BLaER1 treated with 17β-estradiol and CSF1 and Interleukin-3, amounts not matched to agents 10 nM and 100 nM (cell line): Measurements from ENCODE around the gene ALK.
A peak's percentile ranks its signal among the peaks of the same experiment; 100 is the strongest.

Experiments
- H3K27ac ChIP-seq, 11 experiments: shearing (Covaris generic); formaldehyde crosslinking; 2 replicates each; pipeline ENCODE4 v1.8.1; 2022
- H3K27me3 ChIP-seq, 11 experiments: shearing (Covaris generic); formaldehyde crosslinking; 2 replicates each; pipeline ENCODE4 v1.8.1; 2022
- H3K36me3 ChIP-seq, 11 experiments: shearing (Covaris generic); formaldehyde crosslinking; 2 replicates each; pipeline ENCODE4 v1.8.1; 2022
- H3K4me1 ChIP-seq, 10 experiments: shearing (Covaris generic); formaldehyde crosslinking; 2 replicates each; pipeline ENCODE4 v1.8.1; 2022
- H3K4me2 ChIP-seq, 11 experiments: shearing (Covaris generic); formaldehyde crosslinking; 2 replicates each; pipeline ENCODE4 v1.8.1; 2022
- H3K4me3 ChIP-seq, 10 experiments: shearing (Covaris generic); formaldehyde crosslinking; 2 replicates each; pipeline ENCODE4 v1.8.1; 2022
- H3K9ac ChIP-seq, 11 experiments: shearing (Covaris generic); formaldehyde crosslinking; 2 replicates each; pipeline ENCODE4 v1.8.1; 2022
- H3K9me3 ChIP-seq, 11 experiments: shearing (Covaris generic); formaldehyde crosslinking; replicated peaks in 1 of 11; 2 replicates each; pipeline ENCODE4 v1.8.1; 2022
- H4K20me1 ChIP-seq, 11 experiments: shearing (Covaris generic); formaldehyde crosslinking; 2 replicates each; pipeline ENCODE4 v1.8.1; 2022
- Cebpa-rat ChIP-seq, 11 experiments: shearing (Covaris generic); IDR thresholded peaks; 2 replicates each; pipeline ENCODE4 v1.8.1; 2022

Gene ALK

DNA sequence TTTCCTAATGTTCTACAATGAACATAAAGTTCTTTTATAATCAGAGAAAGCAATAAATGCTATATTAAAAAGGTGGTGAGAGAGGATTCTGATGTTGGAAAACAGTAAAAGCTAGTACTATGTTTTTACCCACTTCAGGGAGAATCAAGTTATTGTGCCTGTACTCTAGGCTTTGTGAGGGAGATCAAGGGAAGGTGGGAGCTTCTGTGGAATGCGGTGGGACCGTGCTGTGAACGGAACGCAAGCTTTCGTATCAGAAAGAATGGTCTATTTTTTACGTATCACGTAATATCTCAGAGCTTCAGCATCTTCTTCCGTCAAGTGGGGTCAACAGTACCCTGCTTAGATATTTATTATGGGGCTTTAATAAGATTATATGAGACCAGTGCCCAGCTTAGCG lies 613.0 kb downstream of the ALK start:
- Histone ChIP-seq H3K4me2 (no peak overlapping the region), H3K36me3 (no peaks in the 10 kb centered on the region), H3K4me3 (no peak overlapping the region), H3K9me3 (no peaks in the 10 kb centered on the region), H4K20me1 (no peaks in the 10 kb centered on the region), H3K9ac (no peak overlapping the region), H3K27me3 (peaks cover 0 to 7% (median 0%) of the 10 kb centered on the region in 11 experiments; a peak in 1 of 22 replicates), H3K4me1 (peaks cover 30 to 38% (median 33%) of the 10 kb centered on the region in 10 experiments), H3K27ac (no peak overlapping the region)
- TF ChIP-seq Cebpa-rat (IDR thresholded peaks at IDR 0.05), result no peak

DNA sequence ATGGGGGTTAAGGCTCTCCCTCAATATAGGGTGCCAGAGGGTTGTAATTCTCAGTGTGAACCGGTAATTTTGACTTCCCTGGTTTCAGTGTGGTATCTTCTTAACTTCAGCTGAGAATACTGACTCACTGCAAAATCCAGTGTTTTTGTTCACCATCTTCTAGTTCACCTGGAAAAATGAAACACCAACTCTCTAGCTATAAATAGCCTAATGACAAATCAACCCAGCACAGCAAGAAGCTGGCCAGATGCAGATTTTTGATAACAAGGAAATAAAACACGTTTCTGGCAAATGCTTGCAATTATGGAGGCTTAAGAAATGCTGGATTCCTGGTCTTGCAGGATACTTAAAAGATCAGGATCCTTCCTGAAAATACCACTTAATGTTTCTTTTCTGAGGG lies 613.9 kb downstream of the ALK start:
- Histone ChIP-seq H3K4me3 (no peak overlapping the region), H3K27me3 (peaks cover 0 to 2% (median 0%) of the 10 kb centered on the region in 11 experiments; a peak in 1 of 22 replicates), H3K4me2 (no peak overlapping the region), H4K20me1 (no peaks in the 10 kb centered on the region), H3K36me3 (no peaks in the 10 kb centered on the region), H3K9ac (no peak overlapping the region), H3K4me1 (peaks cover 22 to 29% (median 24%) of the 10 kb centered on the region in 10 experiments), H3K9me3 (no peaks in the 10 kb centered on the region), H3K27ac (no peak overlapping the region)
- no peak for TF ChIP-seq Cebpa-rat (IDR thresholded peaks at IDR 0.05)

DNA sequence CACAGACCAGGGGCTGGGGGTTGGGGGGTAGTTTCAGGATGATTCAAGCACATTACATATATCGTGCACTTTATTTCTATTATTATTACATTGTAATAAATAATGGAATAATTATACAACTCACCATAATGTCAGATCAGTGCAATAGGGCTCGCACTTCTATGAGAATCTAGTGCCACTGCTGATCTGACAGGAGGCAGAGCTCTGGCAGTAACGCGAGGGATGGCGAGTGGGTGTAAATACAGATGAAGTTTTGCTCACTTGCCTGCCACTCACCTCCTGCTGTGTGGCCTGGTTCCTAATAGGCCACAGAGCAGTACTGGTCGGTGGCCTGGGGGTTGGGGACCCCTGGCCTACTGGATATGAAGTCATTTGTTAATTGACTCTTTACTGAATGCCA lies 615.6 kb downstream of the ALK start:
- no peak for TF ChIP-seq Cebpa-rat (IDR thresholded peaks at IDR 0.05)
- Histone ChIP-seq H3K27ac (no peak overlapping the region), H3K9ac (no peak overlapping the region), H3K4me2 (no peak overlapping the region), H3K4me3 (no peak overlapping the region), H3K36me3 (no peaks in the 10 kb centered on the region), H3K4me1 (peaks cover 4 to 13% (median 7%) of the 10 kb centered on the region in 10 experiments), H3K9me3 (no peaks in the 10 kb centered on the region), H3K27me3 (no peaks in the 10 kb centered on the region), H4K20me1 (no peaks in the 10 kb centered on the region; a peak in 1 of 22 replicates)

DNA sequence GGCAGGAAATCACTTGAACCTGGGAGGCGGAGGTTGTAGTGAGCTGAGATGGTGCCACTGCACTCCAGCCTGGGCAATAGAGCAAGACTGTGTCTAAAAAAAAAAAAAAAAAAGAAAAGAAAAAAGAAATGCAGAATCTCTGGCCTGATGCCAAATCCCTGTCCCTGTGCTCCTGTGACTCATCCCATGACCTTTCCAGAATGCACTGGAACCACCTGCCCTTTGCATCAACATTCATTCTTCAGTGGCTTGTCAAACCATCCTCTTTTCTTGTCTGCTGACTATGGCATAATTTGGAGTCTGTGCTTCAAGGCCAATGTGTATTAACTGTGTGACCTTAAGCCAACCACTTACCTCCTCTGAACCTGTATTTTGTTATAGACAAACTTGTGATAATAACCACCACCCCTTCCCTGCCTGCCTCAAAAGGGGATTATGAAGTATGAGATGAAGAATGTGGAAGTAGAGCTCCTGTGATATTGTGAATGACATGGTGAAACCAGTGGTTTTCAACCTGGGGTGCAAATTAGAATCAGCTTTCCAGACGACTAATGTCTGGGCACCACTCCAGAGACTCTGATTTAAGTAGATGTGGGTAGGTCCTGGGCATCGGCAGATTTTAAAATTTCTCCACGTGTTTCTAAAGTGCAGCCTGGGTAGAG lies 616.9 kb downstream of the ALK start:
- Histone ChIP-seq H3K27ac (no peak overlapping the region), H3K4me3 (no peak overlapping the region)
- TF ChIP-seq Cebpa-rat (IDR thresholded peaks at IDR 0.05), result no peak

DNA sequence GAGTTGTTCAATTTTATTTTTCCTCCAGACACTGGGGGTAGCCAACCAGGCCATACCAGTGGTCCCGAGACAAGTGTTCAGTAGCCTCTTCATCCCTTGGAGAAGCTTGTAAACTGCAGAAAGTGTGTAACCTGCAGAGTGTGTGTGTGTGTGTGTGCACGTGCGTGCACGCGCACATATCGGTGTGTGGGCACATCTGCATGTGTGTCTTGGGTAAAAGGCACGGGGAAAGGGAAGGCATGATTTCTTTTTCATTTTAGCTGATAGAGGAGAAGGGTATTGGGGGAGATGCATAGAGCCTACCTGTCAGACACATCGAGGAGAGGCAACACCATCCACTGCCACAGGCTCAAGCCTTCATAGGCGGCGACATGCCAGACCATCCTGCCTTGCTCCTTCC lies 624.8 kb downstream of the ALK start:
- Histone ChIP-seq H3K36me3 (no peaks in the 10 kb centered on the region), H3K27ac (no peak overlapping the region), H4K20me1 (no peaks in the 10 kb centered on the region; a peak in 1 of 22 replicates), H3K4me3 (no peak overlapping the region), H3K4me1 (no peaks in the 10 kb centered on the region), H3K27me3 (no peaks in the 10 kb centered on the region), H3K4me2 (no peak overlapping the region), H3K9ac (no peak overlapping the region), H3K9me3 (no peaks in the 10 kb centered on the region)
- no peak for TF ChIP-seq Cebpa-rat (IDR thresholded peaks at IDR 0.05)

More for the DNA sequence above, 616.9 kb downstream of the ALK start:
- H3K4me1 ChIP-seq, result peaks cover 0 to 3% (median 1%) of the 10 kb centered on the region in 10 experiments; a peak in 5 of 20 replicates
- H3K9ac ChIP-seq, result no peak overlapping the region
- no peaks in the 10 kb centered on the region; a peak in 1 of 22 replicates for H4K20me1 ChIP-seq
- H3K4me2 ChIP-seq, result no peak overlapping the region
- H3K9me3 ChIP-seq, result no peaks in the 10 kb centered on the region
- H3K27me3 ChIP-seq, result no peaks in the 10 kb centered on the region
- H3K36me3 ChIP-seq, result no peaks in the 10 kb centered on the region

DNA sequence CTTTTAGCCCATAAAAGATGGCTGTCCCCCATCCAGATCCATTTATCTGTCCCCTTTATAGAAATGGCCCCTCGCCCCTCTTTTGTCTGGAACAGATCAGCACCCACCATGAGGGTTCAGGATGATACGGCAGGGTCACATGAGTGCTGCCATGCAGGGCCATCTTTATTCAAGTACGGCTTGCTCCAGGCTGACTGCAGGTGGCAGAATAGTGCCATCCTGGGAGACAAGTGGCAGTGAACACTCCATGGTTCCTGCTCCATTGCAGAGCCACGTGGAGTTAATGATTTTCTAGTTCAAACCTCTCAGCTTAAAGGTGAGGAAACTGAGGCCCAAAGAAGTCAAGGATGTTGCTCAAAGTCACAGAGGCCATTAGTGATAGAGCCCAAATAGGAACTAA lies 625.5 kb downstream of the ALK start:
- Histone ChIP-seq H3K4me3 (no peak overlapping the region), H3K4me2 (no peak overlapping the region), H3K9ac (no peak overlapping the region), H3K27ac (no peak overlapping the region), H3K4me1 (no peaks in the 10 kb centered on the region), H3K36me3 (no peaks in the 10 kb centered on the region), H3K9me3 (no peaks in the 10 kb centered on the region), H4K20me1 (no peaks in the 10 kb centered on the region), H3K27me3 (no peaks in the 10 kb centered on the region)
- TF ChIP-seq Cebpa-rat (IDR thresholded peaks at IDR 0.05), result no peak

DNA sequence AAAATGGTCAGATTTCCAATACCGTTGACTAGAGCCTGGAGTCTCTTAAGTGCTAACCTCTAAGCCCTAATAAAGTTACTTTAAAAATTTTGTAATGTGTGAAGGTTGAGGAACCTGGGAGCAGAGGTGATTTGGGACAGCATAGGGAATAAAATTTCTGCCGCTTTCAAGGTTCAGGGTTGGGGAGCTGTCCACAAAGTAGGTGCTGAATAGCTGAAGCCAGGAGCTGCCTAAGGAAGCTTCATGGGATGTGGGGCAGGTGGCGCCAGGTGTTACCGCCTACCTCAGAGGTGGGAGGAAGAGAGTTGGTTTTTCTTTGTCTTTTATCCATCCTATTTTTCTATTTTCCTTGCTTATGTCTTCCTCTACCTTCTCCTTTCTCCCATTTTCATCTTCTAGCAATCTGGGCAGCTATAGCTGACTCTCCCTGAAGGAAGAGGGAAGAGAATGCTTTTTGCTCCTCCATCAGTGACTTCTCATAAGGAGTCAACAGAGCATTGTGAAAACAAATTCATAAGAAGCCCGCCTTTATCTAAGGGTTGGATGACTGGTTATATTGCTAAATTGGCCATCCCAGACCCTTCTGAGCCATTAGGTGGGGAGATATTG lies 627.5 kb downstream of the ALK start:
- Histone ChIP-seq H3K4me1 (peaks cover 0 to 13% (median 9%) of the 10 kb centered on the region in 10 experiments; a peak in 10 of 20 replicates), H4K20me1 (0 out of 22 replicates have a peak, but pooled peaks cover 0 to 3% (median 0%) of the 10 kb centered on the region in 11 experiments), H3K4me3 (no peak overlapping the region), H3K4me2 (no peak overlapping the region), H3K27ac (no peak overlapping the region), H3K36me3 (no peaks in the 10 kb centered on the region), H3K9ac (no peak overlapping the region), H3K27me3 (no peaks in the 10 kb centered on the region), H3K9me3 (no peaks in the 10 kb centered on the region)
- TF ChIP-seq Cebpa-rat (IDR thresholded peaks at IDR 0.05), result no peak

DNA sequence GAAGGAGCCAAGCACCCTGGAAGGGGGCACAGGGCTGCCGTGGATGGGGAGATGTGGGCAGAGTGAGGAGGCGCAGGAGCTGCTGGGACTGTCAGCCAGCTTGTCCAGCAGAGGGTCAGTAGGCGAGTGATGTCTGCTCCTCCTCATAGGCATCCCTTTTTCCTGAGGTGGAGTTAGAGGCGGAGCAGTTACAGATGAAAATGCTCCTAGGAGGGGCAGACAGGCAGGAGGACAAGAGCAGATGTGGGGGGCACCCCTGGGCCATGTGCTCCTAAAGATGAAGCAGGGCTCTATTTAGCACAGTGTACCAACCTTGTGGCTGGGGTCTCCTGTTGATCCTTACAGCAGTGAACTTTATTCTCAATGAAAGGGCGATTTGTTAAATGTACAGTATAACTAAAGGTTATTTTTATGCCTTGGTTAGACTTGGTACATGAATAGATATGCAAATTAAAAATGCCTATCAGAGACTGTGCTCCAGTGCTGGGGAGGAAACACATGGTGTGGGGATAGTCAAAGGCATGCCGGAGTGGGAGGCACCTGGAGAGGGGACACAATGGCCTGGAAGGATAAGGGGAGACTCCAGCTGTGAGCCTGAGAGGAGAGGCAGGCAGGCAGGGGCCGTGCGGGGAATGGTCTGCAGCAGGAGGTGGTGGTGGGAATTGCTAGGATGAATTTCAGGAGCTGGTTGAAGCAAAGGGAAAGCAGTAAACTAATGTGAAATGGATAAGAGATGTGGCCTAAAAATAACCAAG lies 630.9 kb downstream of the ALK start:
- TF ChIP-seq Cebpa-rat (IDR thresholded peaks at IDR 0.05), result no peak
- Histone ChIP-seq H3K27me3 (no peaks in the 10 kb centered on the region), H3K9ac (no peak overlapping the region), H3K4me3 (no peak overlapping the region), H3K4me2 (peak overlapping the region in 8 of 11 experiments; percentile 6 to 43 (median 20); a peak in 12 of 22 replicates), H3K36me3 (no peaks in the 10 kb centered on the region), H3K27ac (no peak overlapping the region), H3K9me3 (no peaks in the 10 kb centered on the region), H3K4me1 (peaks cover 0 to 13% (median 9%) of the 10 kb centered on the region in 10 experiments; a peak in 10 of 20 replicates), H4K20me1 (0 out of 22 replicates have a peak, but pooled peaks cover 0 to 3% (median 0%) of the 10 kb centered on the region in 11 experiments)

DNA sequence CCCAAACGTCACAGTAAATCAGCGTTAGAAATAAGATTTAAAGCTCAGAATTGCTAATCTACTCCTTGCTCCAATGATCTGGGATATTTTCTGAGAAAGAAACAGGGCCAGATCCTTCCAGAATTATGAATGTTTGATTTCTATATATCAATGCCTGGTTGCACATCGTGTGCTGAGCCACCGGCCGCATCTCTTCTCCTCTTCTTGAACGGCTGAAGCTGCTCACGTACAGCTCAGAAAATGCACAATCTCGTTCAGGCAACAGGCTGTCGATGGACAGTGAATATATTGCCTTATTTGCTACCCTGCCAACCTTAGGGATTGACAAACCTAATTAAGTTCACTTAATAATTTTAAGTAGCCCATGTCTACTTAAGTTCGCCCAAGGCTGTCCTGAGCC lies 636.7 kb downstream of the ALK start:
- Histone ChIP-seq H3K4me2 (no peak overlapping the region), H4K20me1 (0 out of 22 replicates have a peak, but pooled peaks cover 0 to under 1% (median 0%) of the 10 kb centered on the region in 11 experiments), H3K36me3 (no peaks in the 10 kb centered on the region), H3K27me3 (no peaks in the 10 kb centered on the region), H3K4me3 (no peak overlapping the region), H3K4me1 (peaks cover 0 to 14% (median 8%) of the 10 kb centered on the region in 10 experiments; a peak in 10 of 20 replicates), H3K9ac (no peak overlapping the region), H3K27ac (no peak overlapping the region), H3K9me3 (0 out of 22 replicates have a peak, but pooled peaks cover 0 to 7% (median 0%) of the 10 kb centered on the region in 11 experiments)
- TF ChIP-seq Cebpa-rat (IDR thresholded peaks at IDR 0.05), result no peak
